UCSD-AML1 (cell line): Measurements from ENCODE around the gene VAV3.

ENCODE experiments used
- DNase-seq: peaks from one replicate; lab custom pipeline; 2025; ENCODE audit not compliant: unreplicated experiment; lab: John Stamatoyannopoulos, UW

VAV3 gene

DNA sequence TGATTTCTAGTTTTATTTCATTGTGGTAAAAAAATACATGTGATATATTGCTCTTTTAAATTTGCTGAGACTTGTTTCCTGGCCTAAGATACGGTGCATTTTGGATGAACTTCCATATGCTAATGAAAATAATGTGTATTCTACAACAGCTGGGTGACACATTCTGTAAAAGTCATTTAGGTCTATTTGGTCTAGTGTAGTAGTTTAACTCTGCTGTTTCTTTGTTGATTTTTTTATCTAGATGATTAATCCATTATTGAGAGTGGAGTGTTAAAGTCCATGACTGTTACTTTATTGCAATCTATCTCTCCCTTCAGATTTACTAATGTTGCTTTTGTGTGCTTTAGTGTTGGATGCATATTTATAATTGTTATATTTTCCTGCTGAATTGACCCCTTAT is 161.4 kb downstream of the VAV3 start:
- no peak for DNase-seq

DNA sequence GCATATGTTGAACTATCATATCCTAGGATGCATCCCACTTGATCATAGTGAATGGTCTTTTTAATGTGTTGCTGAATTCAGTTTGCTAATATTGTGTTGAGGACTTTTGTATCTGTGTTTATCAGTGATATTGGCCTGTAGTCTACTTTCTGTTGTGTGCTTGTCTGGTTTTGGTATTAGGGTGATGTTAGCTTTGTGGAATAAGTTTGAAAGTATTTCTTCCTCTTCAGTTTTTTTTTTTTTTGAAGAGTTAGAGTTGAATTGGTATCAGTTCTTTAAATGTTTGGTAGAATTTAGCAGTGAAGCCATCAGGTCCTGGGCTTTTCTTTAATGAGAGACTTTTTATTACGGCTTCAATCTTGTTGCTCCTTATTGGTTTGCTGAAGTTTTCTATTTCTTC is 162.3 kb downstream of the VAV3 start:
- DNase-seq: no peak

DNA sequence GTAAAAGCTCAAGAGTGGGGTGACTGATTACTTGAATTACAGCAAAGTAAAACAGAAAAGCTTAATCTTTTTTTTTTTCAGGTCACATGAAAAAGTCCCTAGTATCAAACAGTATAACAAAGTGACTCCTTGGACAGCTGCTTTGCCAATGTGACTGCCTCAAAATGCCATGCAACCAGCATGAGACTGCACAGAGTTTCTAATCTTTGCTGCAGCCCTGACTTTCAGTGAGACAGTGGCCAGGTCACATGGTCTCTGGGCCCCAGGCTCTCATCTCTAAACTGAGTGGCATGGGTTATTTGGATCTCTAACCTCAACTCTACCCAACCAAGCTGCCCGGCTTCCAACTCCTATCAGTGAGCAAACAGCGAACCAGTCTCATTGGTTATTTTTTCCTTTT is 169.0 kb downstream of the VAV3 start:
- DNase-seq: peak; percentile 13

DNA sequence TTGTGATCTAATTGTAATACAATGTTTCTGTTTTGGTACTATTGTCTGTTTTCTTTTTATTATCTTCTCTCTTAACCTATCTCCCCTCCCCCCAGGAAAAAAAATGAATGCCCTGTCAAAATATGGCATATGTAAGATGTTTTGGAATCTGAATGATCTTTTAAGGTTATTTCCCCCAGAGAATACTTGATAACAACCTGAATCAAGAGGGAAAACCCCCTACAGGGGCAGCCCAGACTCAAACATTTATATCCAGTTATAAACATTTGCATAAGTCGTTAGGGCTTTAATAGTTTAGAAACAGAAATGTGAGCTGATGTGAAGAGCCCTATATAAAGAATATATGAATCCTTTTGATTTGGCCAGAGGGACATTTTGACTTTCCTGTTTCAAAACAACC is 169.5 kb downstream of the VAV3 start:
- DNase-seq: no peak

DNA sequence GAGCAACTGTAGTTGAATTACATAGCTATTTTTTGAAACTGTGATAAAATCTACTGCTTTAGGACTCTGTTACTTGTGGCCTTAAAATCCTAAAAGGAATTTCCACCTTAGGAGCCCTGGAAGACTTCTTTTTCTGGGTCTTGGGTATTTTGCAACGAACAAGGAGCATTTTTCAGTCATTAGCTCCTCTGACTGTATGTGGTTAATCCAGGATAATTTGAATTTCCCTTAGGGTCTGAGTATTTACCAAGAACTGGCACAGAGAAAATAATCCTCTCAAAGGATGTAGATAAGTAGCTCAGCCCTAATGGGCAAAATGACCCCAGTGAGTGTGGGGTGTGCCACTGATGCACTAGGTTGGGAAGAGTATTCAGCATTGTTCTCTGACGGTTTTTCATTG is 170.4 kb downstream of the VAV3 start:
- no peak for DNase-seq

DNA sequence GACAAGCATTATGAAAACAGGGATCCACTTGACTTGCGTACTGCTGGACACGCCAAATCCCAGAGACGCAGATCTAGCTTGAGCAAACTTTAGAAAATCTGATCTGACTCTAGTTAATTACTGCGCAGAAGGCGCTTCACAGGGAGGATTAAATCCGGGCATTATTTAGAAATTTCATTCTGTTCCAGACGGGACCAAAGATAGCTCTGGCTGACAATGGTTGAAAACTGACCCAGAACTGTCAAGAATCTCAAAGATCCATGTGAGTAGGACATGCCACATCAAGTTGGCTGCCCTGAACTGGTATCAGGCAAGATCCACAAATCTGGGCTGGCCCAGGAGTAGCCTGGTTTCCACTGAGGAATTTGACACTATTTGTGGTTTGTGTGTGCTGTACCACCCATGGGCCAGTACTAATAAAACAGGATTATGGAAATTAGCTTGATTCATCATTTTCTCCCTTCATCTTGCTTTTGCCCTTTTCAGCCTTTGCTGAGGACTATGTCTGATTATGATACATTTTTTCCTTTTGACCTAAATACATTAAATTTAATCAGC is 171.0 kb downstream of the VAV3 start:
- DNase-seq: no peak

DNA sequence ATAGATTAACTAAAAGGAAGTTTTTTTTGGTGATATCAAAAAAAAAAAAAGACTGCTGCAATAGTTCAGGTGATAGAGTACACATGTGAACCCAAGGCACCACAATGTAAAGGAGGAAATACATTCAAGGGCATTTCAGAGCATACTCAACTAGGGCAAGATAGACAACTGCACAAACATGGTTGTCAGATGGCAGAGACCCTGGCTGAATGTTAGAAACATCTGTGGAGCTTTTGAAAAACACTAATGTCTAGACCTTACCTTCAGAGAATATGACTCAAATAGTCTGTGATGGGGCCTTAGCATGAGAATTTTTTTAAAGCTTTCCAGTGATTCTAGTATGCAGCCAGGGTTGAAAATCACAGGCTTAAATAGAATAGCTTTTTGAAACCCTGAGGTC is 173.6 kb downstream of the VAV3 start:
- DNase-seq: no peak

DNA sequence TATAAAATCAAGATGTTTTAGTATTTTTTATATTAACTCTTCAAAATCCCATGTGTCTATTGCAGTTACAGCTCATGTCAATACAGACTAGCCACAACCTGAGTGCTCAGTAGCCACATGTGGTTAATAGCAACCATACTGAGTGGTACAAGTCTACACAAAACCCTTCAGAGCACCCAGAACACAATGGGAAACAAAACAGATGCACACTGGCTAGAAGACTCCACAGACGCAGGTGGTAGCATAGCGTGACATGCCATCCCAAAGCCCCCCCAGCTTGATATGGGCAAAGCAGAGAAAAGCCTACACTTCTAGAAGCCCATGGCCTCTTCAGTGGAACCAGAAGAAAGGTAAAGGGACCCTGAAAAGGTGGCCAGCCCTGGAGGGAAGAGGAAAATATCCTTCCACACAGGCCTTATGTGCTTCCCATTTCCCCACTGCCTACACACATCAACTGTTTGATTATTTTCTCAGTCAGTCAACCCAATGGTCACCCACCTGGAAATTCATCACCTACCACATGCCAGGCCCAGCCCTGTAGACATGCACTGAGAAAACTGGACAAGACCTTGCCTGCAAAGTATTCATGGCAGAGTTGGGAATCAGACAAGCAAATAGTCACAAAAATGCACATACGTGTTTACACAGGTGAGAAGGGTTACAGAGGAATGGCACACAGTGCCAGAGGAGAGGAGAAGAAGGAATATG is 175.0 kb downstream of the VAV3 start:
- no peak for DNase-seq

DNA sequence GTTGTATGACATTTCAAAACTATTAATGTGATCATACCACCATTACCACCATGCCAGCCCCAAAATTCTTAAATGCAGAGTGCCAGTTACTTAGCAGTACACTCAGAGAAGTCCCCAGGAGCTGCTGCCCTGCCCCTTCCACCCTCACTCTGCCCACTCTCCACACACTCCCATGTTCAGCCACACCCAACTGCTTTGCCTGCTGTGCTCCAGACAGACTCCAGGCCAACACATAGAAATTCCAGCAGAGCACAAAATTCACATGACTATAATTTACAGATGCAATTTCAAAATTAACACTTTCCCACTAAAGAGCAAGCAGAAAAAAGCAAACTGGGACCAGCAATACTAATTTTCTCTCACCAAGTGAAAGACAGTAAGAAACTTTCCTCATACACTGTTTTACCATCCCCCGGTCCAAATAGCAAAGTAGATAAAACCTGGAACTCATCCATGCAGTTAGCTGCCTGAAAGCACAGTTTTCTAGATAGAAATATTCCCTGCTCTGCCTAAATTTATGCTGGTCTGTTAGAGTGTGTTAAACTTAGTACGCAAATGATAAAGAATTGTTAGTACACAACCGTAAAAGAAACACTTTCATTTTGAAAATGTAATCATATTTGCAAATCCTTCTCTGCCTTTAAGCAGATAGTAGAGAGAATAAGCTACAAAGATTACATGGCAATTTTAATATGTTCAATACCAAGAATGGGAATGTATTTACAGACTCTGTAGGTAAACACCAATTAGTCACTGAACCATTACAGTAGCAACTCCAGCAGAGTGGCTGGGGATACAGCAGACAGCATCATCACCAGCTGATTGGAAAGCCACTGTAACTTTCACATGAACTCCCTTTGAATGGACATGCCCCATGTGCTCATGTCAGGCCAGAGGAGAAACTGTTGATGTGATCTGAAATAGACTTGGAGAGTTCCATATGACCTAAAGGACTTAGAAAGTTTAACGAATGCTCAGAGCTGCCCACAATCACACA is 176.5 kb downstream of the VAV3 start:
- no peak for DNase-seq

DNA sequence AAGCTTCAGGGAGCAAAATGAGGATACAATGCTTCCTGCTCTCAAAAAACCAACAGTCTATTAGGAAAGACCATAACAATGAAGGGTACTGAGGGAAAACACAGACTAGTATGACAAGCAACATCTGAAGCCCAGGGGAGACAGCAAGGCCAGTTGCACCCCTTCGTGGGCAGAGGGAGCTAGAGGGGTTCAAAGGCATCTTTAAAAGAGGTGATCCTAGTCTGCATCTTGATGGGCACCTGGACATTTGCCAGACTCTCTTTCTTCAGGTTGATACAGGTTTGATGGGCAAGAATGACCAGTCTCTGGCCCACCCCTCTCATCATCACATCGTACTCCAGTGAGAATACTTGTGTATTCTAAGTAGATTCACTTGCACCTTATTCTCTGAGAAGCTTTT is 177.7 kb downstream of the VAV3 start:
- DNase-seq: peak; percentile 42

DNA sequence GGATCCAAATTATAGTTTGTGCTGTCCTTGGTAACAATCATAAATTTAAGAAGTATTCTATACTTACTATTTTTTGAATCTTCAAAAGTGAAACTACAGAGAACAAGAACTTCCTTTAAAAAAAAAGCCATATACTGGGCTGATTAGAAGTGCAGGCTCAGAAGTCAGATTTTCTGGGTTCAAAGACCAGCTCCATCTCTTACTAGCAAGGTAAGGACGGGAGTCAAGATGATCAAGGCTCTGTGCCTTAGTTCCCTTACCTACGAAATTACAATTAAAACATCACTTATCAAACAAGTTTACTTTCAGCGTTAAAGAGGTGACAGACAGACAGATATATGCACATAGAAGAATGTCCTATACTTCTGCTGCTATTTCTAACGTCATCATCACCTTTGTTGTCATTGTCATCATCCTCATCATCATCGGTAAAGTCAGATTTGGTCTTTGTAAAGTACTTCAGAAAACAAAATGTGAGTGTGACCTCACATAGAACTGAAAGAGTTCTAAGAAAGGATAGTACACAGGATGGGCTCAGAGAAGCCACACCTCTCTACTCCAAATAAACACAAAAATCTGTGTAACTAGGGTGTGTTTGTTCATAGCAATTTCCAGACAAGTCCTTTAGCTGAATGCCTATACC is 178.7 kb downstream of the VAV3 start:
- no peak for DNase-seq

DNA sequence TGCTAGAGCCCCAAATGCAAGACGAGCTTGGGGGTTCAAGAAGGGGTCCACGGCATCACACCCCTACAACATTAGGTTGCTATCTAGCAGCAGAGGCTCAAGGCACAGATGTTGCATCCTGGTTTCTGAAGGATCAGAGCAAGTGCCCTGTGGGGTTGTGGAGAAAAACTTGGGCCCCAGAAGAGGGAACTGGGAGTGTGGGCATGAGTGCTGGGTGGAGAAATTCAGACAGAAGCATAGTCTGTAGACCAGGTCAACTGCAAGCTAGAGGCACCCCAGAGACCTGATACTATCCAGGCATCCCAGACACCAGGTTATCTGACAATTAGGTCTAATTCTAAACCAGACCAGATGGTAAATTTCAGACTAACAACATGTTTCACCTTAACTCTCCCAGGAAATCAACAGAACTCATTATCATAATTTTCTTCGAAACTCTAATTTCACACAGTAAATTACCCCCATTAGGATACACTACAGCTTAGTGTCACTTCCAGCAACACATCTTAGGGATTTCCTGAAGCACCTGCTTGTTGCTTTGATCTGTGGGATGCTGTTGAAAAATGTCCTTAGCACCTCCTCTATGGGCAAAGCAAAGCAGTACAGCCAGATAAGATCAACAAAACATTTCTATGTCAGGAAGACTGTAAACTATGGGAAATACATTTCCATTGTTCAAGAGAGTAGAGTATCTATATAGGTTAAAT is 179.3 kb downstream of the VAV3 start:
- no peak for DNase-seq

DNA sequence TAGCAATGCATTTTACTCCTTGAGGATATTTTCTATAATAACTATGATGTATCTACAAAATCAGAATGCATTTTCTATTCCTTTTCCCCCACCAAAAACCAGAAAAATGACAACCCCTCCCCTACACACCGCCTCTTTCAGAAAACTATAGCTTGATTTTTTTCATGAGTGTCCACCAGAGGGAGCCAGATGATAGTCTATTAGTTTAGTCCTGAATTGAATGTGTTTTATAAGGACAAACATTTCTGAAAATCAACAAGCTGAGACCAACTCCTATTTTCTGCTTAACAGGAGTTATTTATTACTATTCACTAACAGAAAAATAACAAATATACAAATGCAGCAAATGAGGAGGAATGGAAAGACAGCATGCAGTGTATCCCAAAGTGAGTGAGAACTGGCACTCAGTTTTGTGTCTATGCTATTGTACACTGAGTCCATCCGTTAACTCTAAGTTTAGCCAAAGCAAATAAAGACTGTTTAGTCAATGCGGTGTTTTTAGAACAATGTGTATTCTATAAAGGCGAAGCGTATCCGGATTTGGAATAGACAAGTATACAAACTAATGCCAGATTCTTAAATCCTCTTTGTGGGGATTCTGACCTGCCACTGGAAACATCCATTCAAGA is 182.6 kb downstream of the VAV3 start:
- DNase-seq: no peak

DNA sequence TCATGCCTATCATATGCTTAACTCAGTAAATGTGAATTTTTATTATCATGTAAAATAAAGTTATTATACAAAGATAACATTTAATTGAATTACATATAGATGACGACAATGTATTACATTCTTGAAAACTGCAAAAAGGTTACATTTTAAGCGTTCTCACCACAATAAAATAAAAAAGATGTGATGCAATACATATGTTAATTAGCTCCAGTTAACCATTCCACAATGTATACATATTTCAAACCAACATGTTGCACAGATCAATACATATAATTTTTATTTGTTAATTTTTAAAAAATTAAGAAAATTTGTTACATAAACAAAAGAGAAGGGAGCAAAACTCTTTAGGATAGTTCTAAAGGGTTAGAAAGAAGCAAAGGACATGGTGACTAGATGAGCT is 183.7 kb downstream of the VAV3 start:
- DNase-seq: no peak

DNA sequence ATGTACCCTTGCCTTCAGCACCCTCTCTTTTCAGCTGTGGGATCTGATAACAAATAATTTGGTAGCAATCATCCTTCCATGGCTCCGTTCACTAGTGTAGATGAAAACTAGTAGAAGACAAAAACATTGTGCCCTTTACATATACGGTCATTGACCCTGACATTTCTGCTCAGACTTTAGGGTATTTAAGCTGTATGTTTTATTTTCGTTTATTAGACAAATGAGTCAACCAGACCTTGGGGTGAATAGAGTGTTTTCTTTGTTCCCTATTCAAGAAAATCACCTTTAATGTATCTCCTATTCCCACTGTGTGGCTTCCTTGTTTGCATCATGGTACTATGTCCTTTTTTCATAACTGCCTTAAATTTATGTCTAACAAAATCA is 187.3 kb downstream of the VAV3 start:
- no peak for DNase-seq

DNA sequence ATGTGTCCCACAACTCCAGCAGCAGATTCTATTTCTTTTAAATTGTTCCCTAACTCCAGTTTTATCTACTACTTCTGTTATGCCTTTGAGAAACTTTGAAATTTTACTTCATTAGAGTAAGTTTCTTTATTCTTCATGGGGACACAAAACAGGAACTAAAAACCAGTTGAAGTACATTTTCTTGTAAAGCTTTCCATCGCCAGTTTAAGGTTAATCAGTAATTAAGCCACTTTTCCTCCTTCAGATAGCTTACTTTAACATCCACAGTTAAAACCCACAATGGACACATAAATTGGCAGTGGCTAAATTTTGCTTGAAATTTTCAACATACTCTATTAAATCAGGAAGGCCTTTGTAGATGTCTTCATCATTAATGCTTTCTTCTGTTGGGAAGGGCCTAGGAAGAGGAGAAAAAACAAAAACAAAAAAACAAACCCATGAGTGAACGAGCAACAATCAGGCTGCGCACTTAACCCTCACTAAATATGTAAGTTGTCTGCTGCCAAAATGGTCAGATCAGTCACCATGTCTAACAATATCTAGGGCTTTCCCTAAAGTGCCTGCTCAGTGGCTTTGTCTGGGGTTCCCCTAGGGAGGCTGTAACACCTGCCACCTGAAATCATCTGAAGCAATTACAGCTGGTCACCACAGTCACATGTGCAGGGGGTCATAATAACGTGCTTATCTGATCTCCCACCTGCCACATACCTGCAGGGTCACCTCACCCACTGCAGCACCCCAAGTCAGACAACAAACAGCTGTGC is 187.9 kb downstream of the VAV3 start:
- no peak for DNase-seq

DNA sequence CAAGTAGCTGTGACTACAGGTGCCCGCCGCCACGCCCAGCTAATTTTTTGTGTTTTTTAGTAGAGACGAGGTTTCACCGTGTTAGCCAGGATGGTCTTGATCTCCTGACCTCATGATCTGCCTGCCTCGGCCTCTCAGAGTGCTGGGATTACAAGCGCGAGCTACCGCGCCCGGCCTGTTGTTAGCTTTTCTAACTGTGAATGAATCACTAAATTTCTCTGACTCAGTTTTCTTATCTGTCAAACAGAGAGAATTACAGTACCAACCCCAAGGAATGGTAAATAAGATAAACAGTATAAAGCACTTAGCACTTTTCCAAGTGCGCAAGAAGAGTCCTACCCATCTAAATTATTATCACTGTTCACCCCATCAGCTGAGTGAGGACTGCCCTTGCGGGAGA is 193.6 kb downstream of the VAV3 start:
- no peak for DNase-seq

DNA sequence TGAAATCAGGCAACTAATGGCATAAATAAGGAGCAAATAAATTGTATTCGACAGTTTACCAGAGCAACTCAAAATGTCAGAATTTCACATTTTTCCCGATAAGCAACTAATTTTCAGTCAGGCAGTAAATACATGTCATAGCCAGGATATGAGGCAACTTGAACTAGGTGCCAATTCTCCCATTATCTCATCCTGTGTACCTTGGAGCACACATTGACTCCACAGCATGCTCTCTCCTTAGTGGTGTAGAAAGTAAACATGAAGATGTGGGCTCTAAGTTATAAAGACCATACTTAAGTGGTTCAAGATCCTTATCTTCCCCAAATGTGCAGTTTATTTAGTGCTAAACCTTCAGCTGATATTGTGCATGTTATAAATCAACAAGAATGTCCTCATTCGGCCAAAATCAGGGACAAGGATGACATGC is 197.8 kb downstream of the VAV3 start:
- no peak for DNase-seq

DNA sequence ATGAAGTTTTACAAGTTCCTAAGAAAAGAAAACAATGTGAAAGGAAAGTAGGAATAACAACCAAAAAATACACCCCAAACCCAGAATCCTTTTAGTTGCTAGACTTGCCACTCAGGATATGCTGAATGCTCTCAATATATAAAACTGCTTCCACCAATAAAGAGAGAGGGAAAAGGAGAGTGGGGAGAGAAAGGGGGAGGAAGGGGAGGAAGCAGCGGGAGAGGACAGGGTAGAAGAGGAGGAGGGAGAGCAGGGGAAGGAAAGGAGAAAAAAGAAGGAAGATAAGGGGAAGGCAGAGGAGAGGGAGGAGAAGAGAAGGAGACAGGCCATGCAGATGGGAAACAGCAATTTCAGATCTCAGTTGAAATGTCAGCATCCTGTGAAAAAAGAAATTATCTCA is 198.4 kb downstream of the VAV3 start:
- DNase-seq: no peak
